ENCODE measurements around the gene PRDM16.

DNA sequence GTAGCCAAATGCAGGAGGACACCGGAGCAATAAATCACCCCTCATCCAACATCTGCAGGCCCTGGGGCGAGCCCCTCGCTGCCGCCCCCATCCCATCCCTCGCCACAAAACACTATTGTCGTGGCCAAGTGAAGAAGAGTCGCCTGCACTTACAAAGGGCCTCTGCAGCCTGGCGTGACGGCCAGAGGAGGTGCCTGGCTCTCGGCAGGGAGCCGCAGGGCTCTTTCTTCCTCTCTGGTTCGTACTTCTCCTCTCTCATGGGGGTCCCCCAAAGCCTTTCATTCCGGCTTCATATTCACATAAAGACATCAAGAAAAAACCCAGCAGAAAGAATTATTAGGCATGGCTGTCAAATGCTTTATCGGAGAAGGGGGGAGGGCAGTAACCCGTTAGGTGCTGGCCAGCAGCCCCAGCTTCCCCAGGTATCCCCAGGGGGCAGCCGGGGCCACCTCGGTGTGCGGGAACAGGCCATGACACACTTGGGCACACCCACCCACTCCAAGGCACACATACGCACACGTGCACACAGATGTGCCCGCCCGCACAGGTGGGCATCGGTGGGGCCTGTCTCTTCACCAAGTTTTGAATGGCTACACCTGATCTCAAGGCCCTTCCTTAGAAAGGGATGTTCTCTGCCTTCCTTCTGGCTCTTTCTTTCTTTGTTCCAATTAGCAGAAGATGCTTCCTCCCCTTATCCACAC, 149.1 kb downstream of the PRDM16 start:
- TF ChIP-seq, protein P1, sequence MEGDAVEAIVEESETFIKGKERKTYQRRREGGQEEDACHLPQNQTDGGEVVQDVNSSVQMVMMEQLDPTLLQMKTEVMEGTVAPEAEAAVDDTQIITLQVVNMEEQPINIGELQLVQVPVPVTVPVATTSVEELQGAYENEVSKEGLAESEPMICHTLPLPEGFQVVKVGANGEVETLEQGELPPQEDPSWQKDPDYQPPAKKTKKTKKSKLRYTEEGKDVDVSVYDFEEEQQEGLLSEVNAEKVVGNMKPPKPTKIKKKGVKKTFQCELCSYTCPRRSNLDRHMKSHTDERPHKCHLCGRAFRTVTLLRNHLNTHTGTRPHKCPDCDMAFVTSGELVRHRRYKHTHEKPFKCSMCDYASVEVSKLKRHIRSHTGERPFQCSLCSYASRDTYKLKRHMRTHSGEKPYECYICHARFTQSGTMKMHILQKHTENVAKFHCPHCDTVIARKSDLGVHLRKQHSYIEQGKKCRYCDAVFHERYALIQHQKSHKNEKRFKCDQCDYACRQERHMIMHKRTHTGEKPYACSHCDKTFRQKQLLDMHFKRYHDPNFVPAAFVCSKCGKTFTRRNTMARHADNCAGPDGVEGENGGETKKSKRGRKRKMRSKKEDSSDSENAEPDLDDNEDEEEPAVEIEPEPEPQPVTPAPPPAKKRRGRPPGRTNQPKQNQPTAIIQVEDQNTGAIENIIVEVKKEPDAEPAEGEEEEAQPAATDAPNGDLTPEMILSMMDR (IDR thresholded peaks at IDR 0.05) = no peak
- TF ChIP-seq POLR2AphosphoS5 (IDR thresholded peaks at IDR 0.05; ENCODE audit: low read depth, low read length) = no peak
- TF ChIP-seq, protein P2, sequence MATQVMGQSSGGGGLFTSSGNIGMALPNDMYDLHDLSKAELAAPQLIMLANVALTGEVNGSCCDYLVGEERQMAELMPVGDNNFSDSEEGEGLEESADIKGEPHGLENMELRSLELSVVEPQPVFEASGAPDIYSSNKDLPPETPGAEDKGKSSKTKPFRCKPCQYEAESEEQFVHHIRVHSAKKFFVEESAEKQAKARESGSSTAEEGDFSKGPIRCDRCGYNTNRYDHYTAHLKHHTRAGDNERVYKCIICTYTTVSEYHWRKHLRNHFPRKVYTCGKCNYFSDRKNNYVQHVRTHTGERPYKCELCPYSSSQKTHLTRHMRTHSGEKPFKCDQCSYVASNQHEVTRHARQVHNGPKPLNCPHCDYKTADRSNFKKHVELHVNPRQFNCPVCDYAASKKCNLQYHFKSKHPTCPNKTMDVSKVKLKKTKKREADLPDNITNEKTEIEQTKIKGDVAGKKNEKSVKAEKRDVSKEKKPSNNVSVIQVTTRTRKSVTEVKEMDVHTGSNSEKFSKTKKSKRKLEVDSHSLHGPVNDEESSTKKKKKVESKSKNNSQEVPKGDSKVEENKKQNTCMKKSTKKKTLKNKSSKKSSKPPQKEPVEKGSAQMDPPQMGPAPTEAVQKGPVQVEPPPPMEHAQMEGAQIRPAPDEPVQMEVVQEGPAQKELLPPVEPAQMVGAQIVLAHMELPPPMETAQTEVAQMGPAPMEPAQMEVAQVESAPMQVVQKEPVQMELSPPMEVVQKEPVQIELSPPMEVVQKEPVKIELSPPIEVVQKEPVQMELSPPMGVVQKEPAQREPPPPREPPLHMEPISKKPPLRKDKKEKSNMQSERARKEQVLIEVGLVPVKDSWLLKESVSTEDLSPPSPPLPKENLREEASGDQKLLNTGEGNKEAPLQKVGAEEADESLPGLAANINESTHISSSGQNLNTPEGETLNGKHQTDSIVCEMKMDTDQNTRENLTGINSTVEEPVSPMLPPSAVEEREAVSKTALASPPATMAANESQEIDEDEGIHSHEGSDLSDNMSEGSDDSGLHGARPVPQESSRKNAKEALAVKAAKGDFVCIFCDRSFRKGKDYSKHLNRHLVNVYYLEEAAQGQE (IDR thresholded peaks at IDR 0.05; ENCODE audit: insufficient read depth in 1 of 2, low read depth in 2 of 2, low read length in 1 of 2) = no peak
- TF ChIP-seq TCF7L2 (IDR thresholded peaks at IDR 0.05; ENCODE audit: low read depth, low read length) = no peak
